HG02973 (cell line): Measurements from ENCODE around the gene PPP3R2.
A peak's percentile ranks its signal among the peaks of the same experiment; 100 is the strongest.

Experiments
- ATAC-seq: cut with Tn5 transposase; IDR thresholded peaks from one replicate; pipeline ENCODE4 v1.9.1; 2021; ENCODE audit warnings: moderate library complexity; ENCODE audit not compliant: unreplicated experiment

The PPP3R2 gene

GRCh38 chr9:101594796-101595195 is at the start of gene PPP3R2:
PPP3R2 (minus strand) TSS chr9:101594969; CDS start chr9:101594921, 48 bp downstream.
- ATAC-seq = no peak

GRCh38 chr9:101639785-101640665 is 45.3 kb upstream of the PPP3R2 start:
- ATAC-seq = no peak

- ATAC-seq = no peak
Observed at GRCh38 chr9:101639311-101639710, 44.5 kb upstream of the PPP3R2 start.

GRCh38 chr9:101636247-101636646 is 41.5 kb upstream of the PPP3R2 start:
- ATAC-seq = no peak

GRCh38 chr9:101635473-101635872 is 40.7 kb upstream of the PPP3R2 start:
- ATAC-seq = no peak

- ATAC-seq = no peak
Observed at GRCh38 chr9:101634741-101635409, 40.1 kb upstream of the PPP3R2 start.

GRCh38 chr9:101632611-101633010 is 37.8 kb upstream of the PPP3R2 start:
- ATAC-seq = no peak

- no peak for ATAC-seq
Observed at GRCh38 chr9:101631892-101632291, 37.1 kb upstream of the PPP3R2 start.

- ATAC-seq = no peak
Observed at GRCh38 chr9:101629636-101630035, 34.9 kb upstream of the PPP3R2 start.

GRCh38 chr9:101628173-101628572 is 33.4 kb upstream of the PPP3R2 start:
- no peak for ATAC-seq

GRCh38 chr9:101626295-101626694 is 31.5 kb upstream of the PPP3R2 start:
- ATAC-seq = no peak

- ATAC-seq = no peak
Observed at GRCh38 chr9:101625876-101626275, 31.1 kb upstream of the PPP3R2 start.

GRCh38 chr9:101620452-101620851 is 25.7 kb upstream of the PPP3R2 start:
- no peak for ATAC-seq

GRCh38 chr9:101618698-101619097 is 23.9 kb upstream of the PPP3R2 start:
- peak; percentile 75 for ATAC-seq

GRCh38 chr9:101605547-101605946 is 10.8 kb upstream of the PPP3R2 start:
- ATAC-seq = no peak

GRCh38 chr9:101604296-101604695 is 9.5 kb upstream of the PPP3R2 start:
- no peak for ATAC-seq

- ATAC-seq = peak; percentile 75
Observed at GRCh38 chr9:101601904-101602765, 7.4 kb upstream of the PPP3R2 start.

- no peak for ATAC-seq
Observed at GRCh38 chr9:101593345-101593744, 1.4 kb downstream of the PPP3R2 start.

- no peak for ATAC-seq
Observed at GRCh38 chr9:101592788-101593187, 2.0 kb downstream of the PPP3R2 start.

- ATAC-seq = no peak
Observed at GRCh38 chr9:101591787-101592446, 2.9 kb downstream of the PPP3R2 start.

GRCh38 chr9:101590901-101591300 is 3.9 kb downstream of the PPP3R2 start:
- no peak for ATAC-seq
